ENCODE measurements around the gene OR6N2.

OR6N2 gene

GRCh38 chr1:158781104-158781503, at the start of gene OR6N2:
TSS of gene OR6N2 (minus strand) at chr1:158781204. CDS start at chr1:158777635, 3,569 bp downstream.
- no peak for DNase-seq (ENCODE audit: low read depth in 3 of 3)

- no peak for DNase-seq (ENCODE audit: low read depth in 3 of 3)
These were observed 49.2 kb upstream of the OR6N2 start for GRCh38 chr1:158830074-158830677.

- no peak for DNase-seq (ENCODE audit: low read depth in 3 of 3)
These were observed 40.7 kb upstream of the OR6N2 start for GRCh38 chr1:158821723-158822122.

- DNase-seq (ENCODE audit: low read depth in 3 of 3): no peak
These were observed 38.7 kb upstream of the OR6N2 start for GRCh38 chr1:158819461-158820443.

GRCh38 chr1:158818975-158819431, 38.0 kb upstream of the OR6N2 start:
- no peak for DNase-seq (ENCODE audit: low read depth in 3 of 3)

- no peak for DNase-seq (ENCODE audit: low read depth in 3 of 3)
These were observed 37.6 kb upstream of the OR6N2 start for GRCh38 chr1:158818560-158818959.

GRCh38 chr1:158814970-158815369, 34.0 kb upstream of the OR6N2 start:
- DNase-seq (ENCODE audit: low read depth in 3 of 3): no peak

GRCh38 chr1:158813164-158813563, 32.2 kb upstream of the OR6N2 start:
- DNase-seq (ENCODE audit: low read depth in 3 of 3): no peak

- DNase-seq (ENCODE audit: low read depth in 3 of 3): no peak
These were observed 31.3 kb upstream of the OR6N2 start for GRCh38 chr1:158812336-158812735.

GRCh38 chr1:158810311-158810710, 29.3 kb upstream of the OR6N2 start:
- no peak for DNase-seq (ENCODE audit: low read depth in 3 of 3)

GRCh38 chr1:158809862-158810261, 28.9 kb upstream of the OR6N2 start:
- no peak for DNase-seq (ENCODE audit: low read depth in 3 of 3)

- DNase-seq (ENCODE audit: low read depth in 3 of 3): no peak
These were observed 28.3 kb upstream of the OR6N2 start for GRCh38 chr1:158809256-158809655.

GRCh38 chr1:158806916-158807536, 26.0 kb upstream of the OR6N2 start:
- no peak for DNase-seq (ENCODE audit: low read depth in 3 of 3)

GRCh38 chr1:158803678-158804077, 22.7 kb upstream of the OR6N2 start:
- no peak for DNase-seq (ENCODE audit: low read depth in 3 of 3)

GRCh38 chr1:158801396-158801795, 20.4 kb upstream of the OR6N2 start:
- no peak for DNase-seq (ENCODE audit: low read depth in 3 of 3)

- no peak for DNase-seq (ENCODE audit: low read depth in 3 of 3)
These were observed 19.5 kb upstream of the OR6N2 start for GRCh38 chr1:158800526-158800925.

GRCh38 chr1:158799689-158800088, 18.7 kb upstream of the OR6N2 start:
- DNase-seq (ENCODE audit: low read depth in 3 of 3): no peak

- DNase-seq (ENCODE audit: low read depth in 3 of 3): no peak
These were observed 17.5 kb upstream of the OR6N2 start for GRCh38 chr1:158798531-158798930.

GRCh38 chr1:158794247-158794646, 13.2 kb upstream of the OR6N2 start:
- DNase-seq (ENCODE audit: low read depth in 3 of 3): no peak

- DNase-seq (ENCODE audit: low read depth in 3 of 3): peak in 2 of 3 donors; percentile 9 to 24
These were observed 12.6 kb upstream of the OR6N2 start for GRCh38 chr1:158793604-158794003.

- DNase-seq (ENCODE audit: low read depth in 3 of 3): no peak
These were observed 8.8 kb downstream of the OR6N2 start, which contains the start of gene OR6N1 for GRCh38 chr1:158771950-158772866. TSS of gene OR6N1 (minus strand) at chr1:158772195. CDS start at chr1:158766682, 5,513 bp downstream.
